H9 (cell line): ENCODE results near the gene HADH. TPM values are rescaled to one million over a fixed set of nuclear protein-coding genes. Genes with fewer than 3 reads are reported as not detected.

ENCODE experiments used
- DNase-seq: peaks from one replicate; pipeline ENCODE4 v3.0.0-alpha.2; 2017
- H2AFZ ChIP-seq: one replicate; pipeline ENCODE4 v1.6.1; 2013; ENCODE audit warnings: mild to moderate bottlenecking, low read length, control low read depth, moderate library complexity
- H2AK5ac ChIP-seq: 2 replicates; pipeline ENCODE4 v1.6.1; 2013; ENCODE audit warnings: low read length, control low read depth, mixed read lengths; ENCODE audit not compliant: insufficient read length
- H2BK120ac ChIP-seq: one replicate; pipeline ENCODE4 v1.6.1; 2013; ENCODE audit warnings: low read depth, mild to moderate bottlenecking, low read length, control low read depth, inconsistent platforms; ENCODE audit not compliant: poor library complexity, severe bottlenecking
- H2BK12ac ChIP-seq: 2 replicates; pipeline ENCODE4 v1.6.1; 2013; ENCODE audit warnings: low read length, control low read depth, mixed read lengths, low read depth; ENCODE audit not compliant: insufficient read length
- H2BK15ac ChIP-seq: 2 replicates; pipeline ENCODE4 v1.6.1; 2013; ENCODE audit warnings: low read depth, low read length, control low read depth
- H2BK20ac ChIP-seq: one replicate; pipeline ENCODE4 v1.6.1; 2013; ENCODE audit warnings: low read depth, mild to moderate bottlenecking, low read length, control low read depth, inconsistent platforms; ENCODE audit not compliant: poor library complexity, severe bottlenecking
- H2BK5ac ChIP-seq: 2 replicates; pipeline ENCODE4 v1.6.1; 2013; ENCODE audit warnings: low read length, control low read depth, mixed read lengths; ENCODE audit not compliant: insufficient read length
- H3K14ac ChIP-seq: 2 replicates; pipeline ENCODE4 v1.6.1; 2013; ENCODE audit warnings: low read length, control low read depth; ENCODE audit not compliant: insufficient read depth
- H3K18ac ChIP-seq: 2 replicates; pipeline ENCODE4 v1.6.1; 2013; ENCODE audit warnings: low read depth, mild to moderate bottlenecking, mixed read lengths, low read length, control low read depth; ENCODE audit not compliant: insufficient read length
- H3K23ac ChIP-seq: 2 replicates; pipeline ENCODE4 v1.6.1; 2013; ENCODE audit warnings: low read length, control low read depth, mixed read lengths, low read depth; ENCODE audit not compliant: insufficient read length
- H3K23me2 ChIP-seq: 2 replicates; pipeline ENCODE4 v1.6.1; 2013; ENCODE audit warnings: low read depth, mild to moderate bottlenecking, mixed read lengths, low read length, control low read depth; ENCODE audit not compliant: insufficient read length, poor library complexity, severe bottlenecking
- H3K27ac ChIP-seq: 2 replicates; pipeline ENCODE4 v1.5.1; 2013; ENCODE audit warnings: low read length, control low read depth, mixed read lengths, low read depth; ENCODE audit not compliant: insufficient read length
- H3K27me3 ChIP-seq: 2 replicates; pipeline ENCODE4 v1.6.1; 2013; ENCODE audit warnings: low read length, control low read depth, inconsistent platforms; ENCODE audit not compliant: insufficient read depth
- H3K4ac ChIP-seq: 2 replicates; pipeline ENCODE4 v1.6.1; 2013; ENCODE audit warnings: low read depth, mild to moderate bottlenecking, control low read depth, inconsistent platforms, low read length, moderate library complexity
- H3K4me1 ChIP-seq: 2 replicates; pipeline ENCODE4 v1.6.1; 2013; ENCODE audit warnings: low read length, control low read depth, inconsistent platforms; ENCODE audit not compliant: insufficient read depth
- H3K4me2 ChIP-seq: 2 replicates; pipeline ENCODE4 v1.6.1; 2013; ENCODE audit warnings: low read length, control low read depth, mixed read lengths; ENCODE audit not compliant: insufficient read length, insufficient read depth
- H3K56ac ChIP-seq: 2 replicates; pipeline ENCODE4 v1.6.1; 2013; ENCODE audit warnings: low read depth, mild to moderate bottlenecking, mixed read lengths, low read length, control low read depth; ENCODE audit not compliant: insufficient read length
- H3K79me1 ChIP-seq: 2 replicates; pipeline ENCODE4 v1.6.1; 2013; ENCODE audit warnings: low read depth, mild to moderate bottlenecking, moderate library complexity, low read length, control low read depth, inconsistent platforms; ENCODE audit not compliant: insufficient read depth, poor library complexity, severe bottlenecking
- H3K79me2 ChIP-seq: 2 replicates; pipeline ENCODE4 v1.6.1; 2013; ENCODE audit warnings: low read length, control low read depth, inconsistent platforms; ENCODE audit not compliant: insufficient read depth
- H3K9ac ChIP-seq: 2 replicates; pipeline ENCODE4 v1.6.1; 2013; ENCODE audit warnings: low read length, control low read depth, mixed read lengths; ENCODE audit not compliant: insufficient read length; ENCODE audit errors: extremely low read depth
- H3K9me3 ChIP-seq: one replicate; pipeline ENCODE4 v1.6.1; 2013; ENCODE audit warnings: low read depth, low read length, inconsistent platforms; ENCODE audit not compliant: control insufficient read depth
- H3T11ph ChIP-seq: one replicate; pipeline ENCODE4 v1.6.1; 2013; ENCODE audit warnings: mild to moderate bottlenecking, low read length, control low read depth, inconsistent platforms
- H4K20me1 ChIP-seq: one replicate; pipeline ENCODE4 v1.6.1; 2013; ENCODE audit not compliant: control insufficient read depth, insufficient read length, insufficient read depth
- H4K5ac ChIP-seq: 2 replicates; pipeline ENCODE4 v1.6.1; 2013; ENCODE audit warnings: low read depth, mild to moderate bottlenecking, mixed read lengths, low read length, control low read depth; ENCODE audit not compliant: insufficient read length
- H4K8ac ChIP-seq: replicated peaks from 2 replicates; pipeline ENCODE4 v1.6.1; 2013; ENCODE audit warnings: low read length, control low read depth, mixed read lengths, low read depth; ENCODE audit not compliant: insufficient read length
- H4K91ac ChIP-seq: 2 replicates; pipeline ENCODE4 v1.6.1; 2013; ENCODE audit warnings: low read depth, mild to moderate bottlenecking, moderate library complexity, mixed read lengths, low read length, control low read depth; ENCODE audit not compliant: insufficient read length
- H3K27ac Mint-ChIP-seq, 3 experiments: 2 replicates in 2 of 3; 3 replicates in 1 of 3; pipeline ENCODE4 v1.8.0; 2020 to 2021; ENCODE audit warnings: mixed read lengths in 3 of 3, mild to moderate bottlenecking in 1 of 3, moderate library complexity in 1 of 3
- H3K27me3 Mint-ChIP-seq: 2 replicates; pipeline ENCODE4 v1.8.0; 2021; ENCODE audit warnings: low read depth, mild to moderate bottlenecking, moderate library complexity, mixed read lengths
- H3K36me3 Mint-ChIP-seq, 3 experiments: 2 replicates in 2 of 3; 3 replicates in 1 of 3; pipeline ENCODE4 v1.8.0; 2020 to 2021; ENCODE audit warnings: low read depth in 3 of 3, mixed read lengths in 3 of 3; ENCODE audit not compliant: insufficient read depth in 1 of 3
- H3K4me1 Mint-ChIP-seq, 2 experiments: 2 replicates each; pipeline ENCODE4 v1.8.0; 2020; ENCODE audit warnings: mixed read lengths in 2 of 2
- H3K4me3 Mint-ChIP-seq, 2 experiments: 2 replicates in 1 of 2; 3 replicates in 1 of 2; pipeline ENCODE4 v1.8.0; 2020 to 2021; ENCODE audit warnings: mild to moderate bottlenecking in 2 of 2, mixed read lengths in 2 of 2, moderate library complexity in 1 of 2
- H3K9me3 Mint-ChIP-seq, 2 experiments: 2 replicates in 1 of 2; 3 replicates in 1 of 2; pipeline ENCODE4 v1.8.0; 2020; ENCODE audit warnings: mild to moderate bottlenecking in 2 of 2, mixed read lengths in 2 of 2, moderate library complexity in 1 of 2
- CTCF ChIP-seq: fragments of 200-600 bp; sonication (generic); conservative IDR thresholded peaks from 3 replicates; pipeline ENCODE4 v1.8.0; 2021; ENCODE audit warnings: antibody characterized with exemption, mild to moderate bottlenecking
- WGBS: extraction: QIAGEN DNeasy Blood & Tissue Kit; methylation state at CpG from one replicate; pipeline ENCODE4 v1.1.7; 2013; ENCODE audit warnings: missing lambda C conversion rate, low lambda C conversion rate, mixed read lengths; ENCODE audit not compliant: insufficient read length; ENCODE audit errors: extremely low coverage; 5-methylcytosine and 5-hydroxymethylcytosine counted together
- total RNA-seq: library from RNA; stranded (reverse); gene quantifications from 2 replicates; pipeline ENCODE4 v1.2.1, GENCODE V29; 2021

Gene HADH
- total RNA-seq, 1 experiment from 2014 or later = 44.4 TPM

- Histone ChIP-seq H2BK12ac (no peak overlapping the region), H2AK5ac (no peak overlapping the region), H3K23me2 (no peaks in the 10 kb centered on the region), H2AFZ (no peak overlapping the region), H4K8ac (no peak overlapping the region), H4K20me1 (no peaks in the 10 kb centered on the region), H3K27me3 (no peaks in the 10 kb centered on the region), H4K91ac (no peak overlapping the region), H3K4ac (no peak overlapping the region), H2BK15ac (no peak overlapping the region), H2BK5ac (no peak overlapping the region), H3K4me1 (no peaks in the 10 kb centered on the region), H4K5ac (no peak overlapping the region), H2BK120ac (no peak overlapping the region), H2BK20ac (no peak overlapping the region), H3K56ac (no peak overlapping the region), H3K14ac (no peak overlapping the region), H3K79me1 (no peaks in the 10 kb centered on the region), H3K23ac (no peak overlapping the region), H3K9me3 (no peaks in the 10 kb centered on the region), H3K4me2 (no peak overlapping the region), H3K79me2 (no peaks in the 10 kb centered on the region), H3T11ph (no peak overlapping the region), H3K9ac (no peak overlapping the region), H3K27ac (no peak overlapping the region), H3K18ac (no peak overlapping the region)
- H3K4me1 Mint-ChIP-seq = no peaks in the 10 kb centered on the region
- no peak for TF ChIP-seq CTCF
- peaks cover 8% of the 10 kb centered on the region; the same call in 1 of the 2 replicates for H3K27me3 Mint-ChIP-seq
- 0 out of 5 replicates have a peak, but pooled peaks cover 2 to 3% of the 10 kb centered on the region in 2 experiments for H3K9me3 Mint-ChIP-seq
- H3K4me3 Mint-ChIP-seq = no peak overlapping the region
- WGBS = no CpG with 5 or more reads among the region's 5 CpGs
- no peaks in the 10 kb centered on the region; a peak in 2 of 7 replicates for H3K36me3 Mint-ChIP-seq
- H3K27ac Mint-ChIP-seq = no peak overlapping the region
- DNase-seq = no peak
Measured at GRCh38 chr4:108078024-108078733, 88.5 kb downstream of the HADH start.
